Stimulated activated CD8-positive, alpha-beta memory T cell treated with anti-CD3 and anti-CD28 coated beads, Interleukin-4, amount 100 ng/mL, for 24 hours (primary cell): ENCODE measurements around the gene ATP2A3.

ENCODE experiments used
- DNase-seq: peaks from one replicate; pipeline ENCODE4 v3.0.0-alpha.2; 2020; ENCODE audit warnings: low read depth

Gene ATP2A3

GRCh38 chr17:3910420-3911270 is 53.6 kb downstream of the ATP2A3 start:
- no peak for DNase-seq

GRCh38 chr17:3909257-3909656 is 55.0 kb downstream of the ATP2A3 start:
- DNase-seq = no peak

GRCh38 chr17:3907483-3908216 is 56.6 kb downstream of the ATP2A3 start:
- DNase-seq = no peak

DNA sequence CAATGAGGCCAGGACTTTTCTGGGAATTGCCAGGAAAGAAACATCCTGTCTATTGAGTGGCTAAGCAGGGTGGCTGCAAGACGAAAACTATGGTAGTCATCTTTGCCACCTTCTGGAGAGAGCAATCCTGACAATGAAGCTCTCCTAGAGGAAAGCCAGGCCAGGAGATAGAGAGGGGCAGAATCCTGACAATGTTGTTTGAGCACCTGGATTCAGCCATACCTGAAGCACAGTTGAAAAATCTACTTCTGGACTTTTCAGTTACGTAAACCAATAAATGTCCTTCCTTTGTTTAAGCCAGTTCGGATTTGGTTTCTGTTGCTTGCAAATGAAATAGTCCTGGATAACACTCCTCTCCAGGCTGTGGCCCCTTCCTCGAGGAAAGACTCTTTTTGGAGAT is 57.4 kb downstream of the ATP2A3 start:
- DNase-seq = no peak

- no peak for DNase-seq
These were observed 59.2 kb downstream of the ATP2A3 start for GRCh38 chr17:3905017-3905520.

DNA sequence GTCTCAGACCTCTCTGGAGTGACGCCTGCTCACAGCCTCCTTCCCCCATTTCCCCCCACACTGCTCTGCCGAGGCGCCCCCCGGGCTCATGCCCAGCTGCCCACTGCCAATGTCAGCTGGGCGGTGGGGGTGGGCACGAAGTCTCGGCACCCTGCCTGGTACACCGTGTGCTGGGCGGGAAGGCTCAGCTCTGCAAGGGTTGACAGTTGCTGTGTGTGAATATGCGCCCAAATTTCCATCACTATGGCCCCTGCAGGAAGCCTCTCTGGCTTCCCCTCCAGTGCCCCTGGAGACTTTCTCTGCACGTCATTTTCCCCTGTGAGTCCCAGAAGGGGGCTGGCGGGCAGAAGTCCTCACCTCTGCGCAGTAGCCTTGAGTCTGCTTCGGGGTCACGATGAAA is 59.7 kb downstream of the ATP2A3 start:
- no peak for DNase-seq

DNA sequence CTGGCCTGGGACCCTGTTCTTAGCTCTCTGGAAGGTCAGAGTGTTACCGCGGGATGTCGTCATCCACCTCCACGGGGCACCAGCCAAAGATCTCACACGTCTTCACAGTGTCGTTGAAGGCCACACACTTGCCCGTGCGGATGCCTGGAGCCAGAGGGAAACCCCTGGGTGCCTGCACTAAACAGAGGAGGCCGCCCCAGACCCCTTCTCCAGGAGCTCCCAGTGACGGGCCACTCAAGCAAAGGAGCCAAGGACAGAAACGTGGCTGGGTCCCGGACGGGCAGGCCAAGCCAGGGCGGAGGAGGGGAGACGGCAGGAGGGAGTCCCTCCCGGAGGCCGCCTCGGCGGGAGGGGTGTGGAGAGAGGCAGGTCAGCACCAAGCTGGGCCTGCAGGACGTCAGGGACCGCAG is 60.4 kb downstream of the ATP2A3 start:
- no peak for DNase-seq

DNA sequence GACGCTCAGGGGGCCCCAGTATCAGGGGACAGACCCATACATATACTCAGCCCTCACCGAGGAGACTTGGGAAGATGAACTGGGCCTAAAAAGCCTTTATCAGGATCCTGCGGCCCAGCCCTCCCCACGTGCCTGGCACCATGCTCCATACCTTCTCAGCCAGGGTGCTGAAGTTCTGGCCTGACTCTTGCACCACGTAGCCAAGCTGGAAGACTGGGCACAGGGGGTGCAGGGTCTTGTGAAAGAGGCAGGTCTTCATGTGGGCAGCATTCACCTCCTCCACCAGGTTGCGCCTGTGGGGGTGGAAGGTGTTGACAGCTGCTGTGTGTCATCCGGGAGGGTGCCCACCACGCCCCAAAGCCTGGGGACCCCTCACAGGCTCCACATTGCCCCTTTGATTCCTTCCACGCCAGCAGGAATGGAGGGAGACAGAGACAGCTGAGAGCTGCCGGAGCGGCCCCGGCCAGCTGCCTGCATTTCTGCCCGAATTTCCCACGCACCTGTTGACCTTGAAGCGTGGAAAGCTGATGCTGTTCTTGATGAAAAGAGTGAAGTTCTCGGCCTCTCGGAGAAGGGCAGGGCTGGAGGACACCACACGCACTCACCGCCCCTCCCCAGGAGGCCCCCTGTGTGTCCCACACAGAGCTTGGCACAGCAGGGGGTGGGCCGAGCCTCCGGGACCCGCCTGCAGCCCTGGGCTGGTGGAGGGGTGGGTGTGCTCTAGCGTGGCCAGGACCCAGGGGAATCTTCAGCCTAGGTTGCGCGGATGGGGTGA is 61.0 kb downstream of the ATP2A3 start:
- DNase-seq = no peak

GRCh38 chr17:3900646-3901045 is 63.6 kb downstream of the ATP2A3 start:
- no peak for DNase-seq

- no peak for DNase-seq
These were observed 66.5 kb downstream of the ATP2A3 start for GRCh38 chr17:3897731-3898130.

GRCh38 chr17:3896968-3897235 is 67.3 kb downstream of the ATP2A3 start:
- no peak for DNase-seq

- no peak for DNase-seq
These were observed 67.9 kb downstream of the ATP2A3 start for GRCh38 chr17:3896108-3896967.

- DNase-seq = no peak
These were observed 68.9 kb downstream of the ATP2A3 start for GRCh38 chr17:3895354-3895753.

GRCh38 chr17:3894911-3895343 is 69.3 kb downstream of the ATP2A3 start:
- no peak for DNase-seq

DNA sequence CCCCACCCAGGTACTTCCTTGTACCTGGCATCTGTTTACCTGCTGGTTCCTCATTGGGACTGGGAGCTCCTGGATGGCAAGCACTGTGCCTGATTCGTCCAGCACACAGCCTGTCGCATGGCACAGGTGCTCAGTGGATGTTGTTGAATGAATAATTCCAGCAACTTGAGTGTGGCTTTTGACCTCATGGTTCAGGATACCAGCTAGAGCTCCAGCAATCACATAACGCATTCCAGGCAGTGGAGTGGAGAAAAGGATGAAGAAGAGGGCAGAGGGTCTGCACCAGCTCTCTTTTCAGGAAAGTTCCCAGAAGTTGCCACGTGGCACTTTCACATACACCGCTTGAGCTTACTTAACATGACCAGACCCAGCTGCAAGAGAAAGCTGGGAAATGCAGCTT is 70.0 kb downstream of the ATP2A3 start:
- DNase-seq = no peak

GRCh38 chr17:3893720-3894116 is 70.5 kb downstream of the ATP2A3 start:
- DNase-seq = no peak

DNA sequence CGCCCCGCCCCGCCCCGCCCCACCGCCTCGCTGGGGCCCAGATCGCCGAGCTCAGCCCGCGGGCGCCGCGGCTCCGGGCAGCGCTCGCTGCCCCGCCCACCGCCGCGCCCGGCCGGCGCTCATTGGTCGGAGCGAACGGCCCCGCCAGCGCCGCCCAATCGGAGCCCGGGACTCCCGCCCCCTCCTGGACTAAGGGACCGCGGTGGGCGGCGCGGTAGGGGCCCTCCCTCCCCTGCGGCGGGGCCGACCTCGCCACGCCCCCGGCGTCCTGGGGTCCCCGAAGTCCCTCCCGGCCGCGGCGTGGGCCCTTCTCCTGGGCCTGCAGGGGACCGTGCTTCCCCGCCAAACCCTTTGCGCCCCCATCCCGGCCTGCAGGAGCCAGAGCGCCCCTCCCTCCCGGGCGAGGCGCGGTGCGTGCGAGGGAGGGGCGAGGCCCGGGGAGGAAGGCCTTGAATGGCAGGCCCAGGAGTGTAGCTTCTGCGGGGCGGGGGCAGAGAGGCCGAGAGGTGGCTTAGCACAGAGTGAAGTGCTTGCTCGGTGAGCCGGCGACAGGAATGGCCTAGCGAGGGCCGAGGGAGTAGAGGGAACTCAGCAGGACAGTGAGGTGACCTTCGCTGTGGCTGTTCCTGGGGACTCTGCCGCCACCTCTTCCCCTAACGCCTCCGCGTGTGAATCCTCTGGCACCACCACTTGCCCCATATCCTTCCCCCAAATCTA is 71.1 kb downstream of the ATP2A3 start, which contains the start of gene CAMKK1:
CAMKK1 (minus strand) TSS at position 51 of the 717 bp plus-strand sequence. CDS start 7,366 bp downstream, outside the sequence.
- DNase-seq = peak; percentile 87

- DNase-seq = peak; percentile 52
These were observed 71.9 kb downstream of the ATP2A3 start for GRCh38 chr17:3892095-3892998.

GRCh38 chr17:3891626-3892094 is 72.6 kb downstream of the ATP2A3 start:
- no peak for DNase-seq

DNA sequence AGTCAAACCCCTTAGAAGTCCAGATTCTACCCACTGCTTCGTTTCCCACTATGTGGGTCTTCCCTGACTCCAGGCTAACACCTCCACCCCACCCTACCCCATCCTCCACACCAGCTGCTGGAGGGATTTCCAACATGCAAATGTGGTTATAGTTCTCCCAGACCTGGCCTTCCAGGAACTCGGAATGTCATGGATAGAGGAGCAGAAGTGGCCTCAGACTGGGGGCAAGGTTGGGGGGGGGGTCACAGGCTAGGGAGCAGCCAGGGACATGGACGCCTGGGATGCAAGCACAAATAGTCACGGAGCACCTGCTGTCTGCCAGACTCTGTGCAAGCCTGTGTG is 73.4 kb downstream of the ATP2A3 start:
- DNase-seq = no peak
